Mesenchymal stem cell (in vitro differentiated cells and primary cell): ENCODE data around the gene U2AF2.
A peak's percentile ranks its signal among the peaks of the same experiment; 100 is the strongest.

Source experiments
- DNase-seq: peaks from one replicate; pipeline ENCODE4 v3.0.0-alpha.2; 2013
- H2AFZ ChIP-seq: one replicate; pipeline ENCODE4 v1.6.1; 2013; ENCODE audit warnings: low read depth, mild to moderate bottlenecking, control low read depth, inconsistent platforms, low read length, moderate library complexity
- H2AK5ac ChIP-seq: 2 replicates; pipeline ENCODE4 v1.6.1; 2013; ENCODE audit warnings: low read length, moderate library complexity, mild to moderate bottlenecking, inconsistent platforms; ENCODE audit not compliant: severe bottlenecking
- H2BK120ac ChIP-seq: one replicate; pipeline ENCODE4 v1.6.1; 2013; ENCODE audit warnings: low read depth, mild to moderate bottlenecking, inconsistent platforms, low read length, moderate library complexity
- H2BK12ac ChIP-seq, 2 experiments: one replicate each; pipeline ENCODE4 v1.6.1; 2013; ENCODE audit warnings: inconsistent platforms in 2 of 2, low read length in 2 of 2, mild to moderate bottlenecking in 2 of 2, moderate library complexity in 2 of 2, control low read depth in 1 of 2
- H2BK15ac ChIP-seq: one replicate; pipeline ENCODE4 v1.6.1; 2013; ENCODE audit warnings: mild to moderate bottlenecking, low read depth, inconsistent platforms; ENCODE audit not compliant: poor library complexity, severe bottlenecking
- H2BK5ac ChIP-seq: 2 replicates; pipeline ENCODE4 v1.6.1; 2013; ENCODE audit warnings: low read depth, mild to moderate bottlenecking, low read length, control low read depth, inconsistent platforms; ENCODE audit not compliant: poor library complexity, severe bottlenecking
- H3K14ac ChIP-seq, 2 experiments: one replicate each; pipeline ENCODE4 v1.6.1; 2013; ENCODE audit warnings: inconsistent platforms in 2 of 2, low read length in 2 of 2, control low read depth in 1 of 2, mild to moderate bottlenecking in 1 of 2, moderate library complexity in 1 of 2
- H3K18ac ChIP-seq, 2 experiments: one replicate each; pipeline ENCODE4 v1.6.1; 2013; ENCODE audit warnings: inconsistent platforms in 2 of 2, low read length in 2 of 2, control low read depth in 1 of 2, low read depth in 1 of 2, mild to moderate bottlenecking in 1 of 2
- H3K23ac ChIP-seq, 2 experiments: one replicate each; pipeline ENCODE4 v1.6.1; 2013; ENCODE audit warnings: inconsistent platforms in 2 of 2, low read length in 2 of 2, mild to moderate bottlenecking in 2 of 2, moderate library complexity in 2 of 2, control low read depth in 1 of 2
- H3K27ac ChIP-seq: 2 replicates; pipeline ENCODE4 v1.5.1; 2013; ENCODE audit warnings: mild to moderate bottlenecking, moderate library complexity, low read length, control low read depth, inconsistent platforms; ENCODE audit not compliant: poor library complexity, severe bottlenecking
- H3K27me3 ChIP-seq, 2 experiments: 2 replicates each; pipeline versions ENCODE4 v1.6.1 to v1.7.0; 2013; ENCODE audit warnings: low read length in 2 of 2, mild to moderate bottlenecking in 2 of 2, moderate library complexity in 2 of 2, control low read depth in 1 of 2, inconsistent platforms in 1 of 2; ENCODE audit not compliant: control insufficient read depth in 1 of 2, insufficient read depth in 1 of 2
- H3K36me3 ChIP-seq, 2 experiments: 2 replicates each; pipeline versions ENCODE4 v1.6.1 to v1.7.0; 2013; ENCODE audit warnings: low read length in 2 of 2, control low read depth in 1 of 2, inconsistent platforms in 1 of 2, low read depth in 1 of 2, mild to moderate bottlenecking in 1 of 2; ENCODE audit not compliant: insufficient read depth in 2 of 2, control insufficient read depth in 1 of 2
- H3K4ac ChIP-seq, 2 experiments: one replicate each; pipeline ENCODE4 v1.6.1; 2013; ENCODE audit warnings: inconsistent platforms in 2 of 2, low read length in 2 of 2, mild to moderate bottlenecking in 2 of 2, moderate library complexity in 2 of 2, control low read depth in 1 of 2, low read depth in 1 of 2
- H3K4me1 ChIP-seq: 2 replicates; pipeline ENCODE4 v1.6.1; 2013; ENCODE audit warnings: low read depth, low read length, control low read depth; ENCODE audit not compliant: control insufficient read depth, insufficient read depth
- H3K4me2 ChIP-seq: 2 replicates; pipeline ENCODE4 v1.6.1; 2013; ENCODE audit warnings: low read length, mild to moderate bottlenecking, inconsistent platforms; ENCODE audit not compliant: poor library complexity, severe bottlenecking
- H3K4me3 ChIP-seq, 2 experiments: 2 replicates each; pipeline versions ENCODE4 v1.5.1 to v1.7.0; 2013; ENCODE audit warnings: low read length in 2 of 2, mild to moderate bottlenecking in 2 of 2, control low read depth in 1 of 2, low read depth in 1 of 2; ENCODE audit not compliant: insufficient read depth in 1 of 2
- H3K79me1 ChIP-seq: replicated peaks from 2 replicates; pipeline ENCODE4 v1.6.1; 2013; ENCODE audit warnings: mild to moderate bottlenecking, control low read depth, low read length, inconsistent platforms; ENCODE audit not compliant: poor library complexity, severe bottlenecking
- H3K9ac ChIP-seq: 2 replicates; pipeline ENCODE4 v1.7.0; 2013; ENCODE audit warnings: mild to moderate bottlenecking, low read length, moderate library complexity
- H3K9me3 ChIP-seq: 2 replicates; pipeline ENCODE4 v1.7.0; 2013; ENCODE audit warnings: mild to moderate bottlenecking, low read length; ENCODE audit not compliant: control insufficient read depth
- H4K8ac ChIP-seq: one replicate; pipeline ENCODE4 v1.6.1; 2013; ENCODE audit warnings: inconsistent platforms, mild to moderate bottlenecking, low read length, moderate library complexity
- H4K91ac ChIP-seq: one replicate; pipeline ENCODE4 v1.6.1; 2013; ENCODE audit warnings: mild to moderate bottlenecking, low read length, inconsistent platforms
- WGBS: methylation state at CpG from one replicate; pipeline ENCODE4 v1.1.7; 2013; ENCODE audit warnings: mixed read lengths; 5-methylcytosine and 5-hydroxymethylcytosine counted together

The U2AF2 gene

GRCh38 chr19:55622242-55622969 is 32.4 kb upstream of the U2AF2 start:
- DNase-seq = no peak
- no peak overlapping the region for H2BK5ac ChIP-seq
- H4K91ac ChIP-seq = no peak overlapping the region
- H3K27ac ChIP-seq = no peak overlapping the region
- peaks cover 20% of the 10 kb centered on the region for H3K79me1 ChIP-seq
- H3K4me2 ChIP-seq = no peak overlapping the region
- H3K9ac ChIP-seq = no peak overlapping the region
- H2AFZ ChIP-seq = no peak overlapping the region
- H3K18ac ChIP-seq = no peak overlapping the region
- H2AK5ac ChIP-seq = no peak overlapping the region
- H2BK15ac ChIP-seq = no peak overlapping the region
- H2BK12ac ChIP-seq = no peak overlapping the region
- H3K4me3 ChIP-seq = no peak overlapping the region
- H3K23ac ChIP-seq = no peak overlapping the region
- H4K8ac ChIP-seq = no peak overlapping the region
- WGBS = 96% methylated on average over 40 of the region's 40 CpGs
- peaks cover 7% of the 10 kb centered on the region for H3K4me1 ChIP-seq
- H3K9me3 ChIP-seq = no peaks in the 10 kb centered on the region
- no peak overlapping the region for H2BK120ac ChIP-seq
- H3K14ac ChIP-seq = no peak overlapping the region
- H3K36me3 ChIP-seq = peaks cover 12 to 32% of the 10 kb centered on the region in 2 experiments
- H3K4ac ChIP-seq = no peak overlapping the region
- no peaks in the 10 kb centered on the region for H3K27me3 ChIP-seq

GRCh38 chr19:55623130-55623529 is 31.7 kb upstream of the U2AF2 start:
- no peak overlapping the region for H4K8ac ChIP-seq
- no peak overlapping the region for H2BK120ac ChIP-seq
- no peak overlapping the region for H3K14ac ChIP-seq
- no peaks in the 10 kb centered on the region for H3K9me3 ChIP-seq
- no peak overlapping the region for H4K91ac ChIP-seq
- no peak overlapping the region for H3K27ac ChIP-seq
- WGBS = 96% methylated on average over 6 of the region's 7 CpGs
- no peak overlapping the region for H2BK5ac ChIP-seq
- no peak overlapping the region for H2BK15ac ChIP-seq
- H3K9ac ChIP-seq = no peak overlapping the region
- H2BK12ac ChIP-seq = no peak overlapping the region
- H3K4me1 ChIP-seq = peaks cover 7% of the 10 kb centered on the region
- no peak overlapping the region for H3K23ac ChIP-seq
- H3K36me3 ChIP-seq = peaks cover 8 to 27% of the 10 kb centered on the region in 2 experiments
- H3K18ac ChIP-seq = no peak overlapping the region
- H3K79me1 ChIP-seq = peaks cover 20% of the 10 kb centered on the region
- no peak for DNase-seq
- no peak overlapping the region for H3K4me3 ChIP-seq
- no peak overlapping the region for H2AFZ ChIP-seq
- no peak overlapping the region for H3K4me2 ChIP-seq
- H3K4ac ChIP-seq = no peak overlapping the region
- no peak overlapping the region for H2AK5ac ChIP-seq
- no peaks in the 10 kb centered on the region for H3K27me3 ChIP-seq

GRCh38 chr19:55623561-55623960 is 31.3 kb upstream of the U2AF2 start:
- no peak overlapping the region for H4K8ac ChIP-seq
- no peak overlapping the region for H3K23ac ChIP-seq
- H3K4ac ChIP-seq = no peak overlapping the region
- H2BK120ac ChIP-seq = no peak overlapping the region
- H3K18ac ChIP-seq = no peak overlapping the region
- H3K4me3 ChIP-seq = peak overlapping the region in 1 of 2 experiments; percentile 39
- H2BK15ac ChIP-seq = no peak overlapping the region
- no peak overlapping the region for H3K4me2 ChIP-seq
- no peak overlapping the region for H4K91ac ChIP-seq
- H3K9ac ChIP-seq = no peak overlapping the region
- H3K27me3 ChIP-seq = no peaks in the 10 kb centered on the region
- H3K14ac ChIP-seq = no peak overlapping the region
- H2BK5ac ChIP-seq = no peak overlapping the region
- no peaks in the 10 kb centered on the region for H3K9me3 ChIP-seq
- no peak for DNase-seq
- no peak overlapping the region for H3K27ac ChIP-seq
- WGBS = 92% methylated on average over 6 of the region's 7 CpGs
- H2AK5ac ChIP-seq = peak overlapping the region; percentile 43
- H3K79me1 ChIP-seq = peaks cover 18% of the 10 kb centered on the region
- no peak overlapping the region for H2AFZ ChIP-seq
- H3K36me3 ChIP-seq = peaks cover 8 to 27% of the 10 kb centered on the region in 2 experiments
- H2BK12ac ChIP-seq = no peak overlapping the region
- H3K4me1 ChIP-seq = peaks cover 7% of the 10 kb centered on the region

- no peak within 1 kb of the TSS for H2BK5ac ChIP-seq
These were observed 30.5 kb upstream of the U2AF2 start, which contains the start of gene ZNF784 for GRCh38 chr19:55624109-55625003. ZNF784 (minus strand) TSS chr19:55624566; CDS start chr19:55624561, 5 bp downstream.

More at GRCh38 chr19:55624109-55625003, 30.5 kb upstream of the U2AF2 start, which contains the start of gene ZNF784:
- WGBS = 2% methylated on average over 53 of the region's 56 CpGs
- H3K23ac ChIP-seq = no peak within 1 kb of the TSS
- H3K27me3 ChIP-seq = no peaks in the 10 kb centered on the region
- H3K14ac ChIP-seq = peak within 1 kb of the TSS in 1 of 2 experiments; percentile 26
- peak; percentile 90 for DNase-seq
- peak within 1 kb of the TSS in 1 of 2 experiments; percentile 88 for H3K4ac ChIP-seq
- peak within 1 kb of the TSS; percentile 74 for H3K4me2 ChIP-seq
- H3K36me3 ChIP-seq = peaks cover 8 to 27% of the 10 kb centered on the region in 2 experiments
- peak within 1 kb of the TSS; percentile 43 for H2AK5ac ChIP-seq
- no peaks in the 10 kb centered on the region for H3K9me3 ChIP-seq
- peak within 1 kb of the TSS; percentile 96 for H4K91ac ChIP-seq
- peaks cover 17% of the 10 kb centered on the region for H3K79me1 ChIP-seq
- peak within 1 kb of the TSS; percentile 83 to 91 for H3K4me3 ChIP-seq
- peak within 1 kb of the TSS; percentile 97 for H2BK120ac ChIP-seq
- peak within 1 kb of the TSS; percentile 89 for H3K9ac ChIP-seq
- peak within 1 kb of the TSS; percentile 96 for H4K8ac ChIP-seq
- H2BK12ac ChIP-seq = no peak within 1 kb of the TSS
- H3K4me1 ChIP-seq = peaks cover 7% of the 10 kb centered on the region
- peak within 1 kb of the TSS; percentile 78 to 97 for H3K18ac ChIP-seq
- H3K27ac ChIP-seq = peak within 1 kb of the TSS; percentile 91
- H2BK15ac ChIP-seq = no peak within 1 kb of the TSS
- H2AFZ ChIP-seq = peak within 1 kb of the TSS; percentile 96
